ENCODE results near the gene SPRR1A.

The SPRR1A gene

DNA sequence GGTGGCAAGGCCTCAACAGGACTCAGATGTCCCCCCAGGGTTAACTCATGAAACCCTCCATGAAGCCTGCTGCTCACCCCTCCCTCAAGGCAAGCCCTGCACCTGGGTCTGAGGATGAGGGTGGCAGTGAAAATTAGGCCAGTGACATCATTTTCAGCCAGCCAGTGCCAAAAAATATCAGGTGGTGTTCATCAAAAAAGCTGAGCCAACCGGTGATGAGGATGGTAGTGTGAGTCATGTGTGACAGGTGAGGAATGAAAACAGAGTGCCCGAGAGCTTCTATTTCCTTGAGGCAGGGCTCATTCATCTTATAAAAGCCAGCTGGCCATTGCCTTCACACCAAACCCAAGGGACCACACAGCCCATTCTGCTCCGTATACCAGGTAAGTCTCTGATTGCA lies at the start of gene SPRR1A:
Gene SPRR1A, plus strand, starts transcription at position 339 of the 400 bp plus-strand sequence. CDS start 1,150 bp downstream, outside the sequence.
- DNase-seq (ENCODE audit: low spot score) = no peak

GRCh38 chr1:152940614-152941013 lies 43.3 kb upstream of the SPRR1A start:
- no peak for DNase-seq (ENCODE audit: low spot score)

- no peak for DNase-seq (ENCODE audit: low spot score)
These were observed 42.7 kb upstream of the SPRR1A start for GRCh38 chr1:152941037-152941711.

DNA sequence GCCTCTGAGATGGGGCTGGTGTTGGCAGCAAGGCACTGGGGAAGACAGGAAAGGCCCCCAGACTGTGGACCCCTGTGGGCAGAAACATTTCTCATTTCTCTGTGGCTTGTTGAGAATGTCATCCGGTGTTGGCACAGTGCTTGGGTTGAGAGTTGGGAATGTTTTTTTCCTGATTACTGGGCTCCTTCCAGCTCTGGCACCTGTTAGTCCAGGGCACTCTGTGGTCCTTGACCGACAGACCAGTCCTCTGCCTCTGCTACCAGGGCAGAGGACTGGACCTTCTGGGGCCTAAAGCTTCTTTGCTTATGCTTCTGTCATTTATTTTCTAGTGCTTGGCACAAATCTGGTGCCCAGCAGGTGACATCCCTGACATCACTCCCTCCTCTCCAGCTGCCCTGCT lies 41.7 kb upstream of the SPRR1A start:
- DNase-seq (ENCODE audit: low spot score) = no peak

DNA sequence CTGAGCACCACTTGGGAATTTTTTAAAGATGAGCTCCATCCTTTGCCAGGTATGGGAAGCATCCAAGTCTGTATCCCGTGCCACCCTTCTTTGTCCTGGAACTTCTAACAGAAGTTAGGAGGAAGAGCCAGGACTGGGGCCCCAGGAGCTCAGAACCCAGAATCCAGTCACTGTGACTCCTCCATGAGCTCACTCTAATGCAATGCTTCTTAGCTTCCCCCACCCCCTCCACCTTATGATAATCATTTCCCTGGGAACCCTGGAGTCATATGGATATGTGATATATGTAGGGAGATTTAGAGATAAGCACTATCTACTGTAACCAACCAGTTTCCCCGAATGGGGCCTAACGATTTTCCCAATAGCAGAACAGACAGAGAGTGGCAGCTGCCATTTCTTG lies 37.6 kb upstream of the SPRR1A start:
- DNase-seq (ENCODE audit: low spot score) = no peak

DNA sequence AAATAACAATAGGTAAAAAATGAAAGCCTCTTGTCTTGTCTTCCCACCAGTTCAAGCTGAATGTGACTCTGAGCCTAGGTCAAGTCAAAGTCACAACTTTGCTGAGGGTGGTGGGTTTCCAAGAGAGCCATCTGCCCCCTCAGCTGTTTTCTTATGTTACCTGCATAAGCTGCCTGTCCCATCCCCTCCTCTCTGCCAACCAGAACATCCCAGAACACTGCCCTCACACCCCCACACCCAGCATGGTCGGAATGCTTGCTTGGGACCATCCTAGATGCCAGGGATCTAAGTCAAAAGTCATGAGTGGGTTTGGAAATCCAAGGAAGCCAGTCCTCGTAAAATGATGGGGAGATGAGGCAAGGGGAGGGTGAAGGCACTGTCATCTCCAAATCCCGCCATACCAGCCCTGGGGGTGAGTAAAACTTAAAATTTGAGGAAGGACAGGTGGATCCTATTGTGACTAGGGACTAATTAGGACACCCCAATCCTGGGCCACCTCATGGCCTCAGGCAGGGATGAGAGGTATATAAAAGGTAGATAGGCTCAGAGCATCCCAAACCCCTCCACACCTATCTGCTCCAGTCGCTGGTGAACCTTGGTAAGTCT lies 37.1 kb upstream of the SPRR1A start, which contains the start of gene SPRR5:
Gene SPRR5, plus strand, starts transcription at position 556 of the 606 bp plus-strand sequence. CDS start 1,349 bp downstream, outside the sequence.
- no peak for DNase-seq (ENCODE audit: low spot score)

DNA sequence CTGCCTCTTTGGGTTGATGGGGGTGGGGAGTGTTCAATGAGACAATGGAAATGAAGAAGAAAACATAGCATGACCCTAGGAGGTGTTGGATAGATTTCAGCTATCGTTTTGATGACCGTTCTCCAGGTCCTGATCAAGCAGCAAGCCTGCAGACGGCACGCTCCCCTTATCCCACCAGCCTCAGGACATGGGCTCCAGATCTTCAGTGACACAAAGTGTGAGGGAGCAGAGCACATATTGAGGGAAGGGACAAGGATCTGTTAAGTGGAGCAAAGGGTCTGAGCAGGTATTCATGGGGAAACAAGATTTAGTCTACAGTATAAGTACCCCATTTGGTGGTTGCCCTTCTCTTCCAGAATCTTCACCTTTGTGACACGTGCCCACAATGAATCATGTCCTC lies 32.2 kb upstream of the SPRR1A start:
- DNase-seq (ENCODE audit: low spot score) = no peak

DNA sequence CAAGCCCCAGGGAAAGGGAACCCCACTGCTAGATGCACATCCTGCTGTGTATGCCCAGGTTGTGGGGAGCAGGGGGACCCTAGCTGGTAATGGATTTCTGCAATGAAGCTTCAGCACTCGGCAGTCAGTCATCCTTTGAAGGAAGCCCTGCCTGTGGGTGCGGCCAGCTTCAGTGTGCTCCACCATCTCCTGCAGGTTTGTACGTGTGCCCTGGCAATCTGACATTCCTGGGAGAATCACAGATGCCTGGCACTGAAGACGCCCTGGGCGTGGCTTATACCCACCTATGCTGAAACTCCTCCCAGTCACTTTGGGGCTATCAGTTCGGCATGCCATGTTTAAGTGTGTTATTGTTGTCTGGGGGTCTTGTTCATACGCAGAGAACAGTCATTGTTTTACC lies 30.1 kb upstream of the SPRR1A start:
- DNase-seq (ENCODE audit: low spot score) = no peak

- DNase-seq (ENCODE audit: low spot score) = no peak
These were observed 29.4 kb upstream of the SPRR1A start for GRCh38 chr1:152954436-152954835.

- DNase-seq (ENCODE audit: low spot score) = no peak
These were observed 26.3 kb upstream of the SPRR1A start for GRCh38 chr1:152957561-152957960.

DNA sequence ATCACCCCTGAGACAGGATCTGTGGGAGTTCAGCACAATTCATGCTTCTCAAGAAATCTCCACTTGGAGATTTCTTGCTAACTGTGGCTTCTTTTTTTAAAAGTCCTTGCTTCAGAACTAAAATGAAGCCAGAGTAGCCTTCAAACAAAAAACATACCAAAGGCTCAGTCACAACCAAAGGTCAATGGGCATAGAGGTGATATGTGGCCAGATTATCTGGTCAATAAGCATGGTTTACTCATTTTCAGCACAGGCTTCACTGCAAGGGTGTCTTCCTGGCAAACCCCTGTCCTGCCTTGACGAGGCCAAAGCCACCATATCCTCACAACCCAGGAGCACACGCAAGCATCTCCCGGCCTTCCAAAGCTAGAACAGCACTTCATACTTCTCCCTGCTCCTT lies 24.6 kb upstream of the SPRR1A start:
- DNase-seq (ENCODE audit: low spot score) = no peak

DNA sequence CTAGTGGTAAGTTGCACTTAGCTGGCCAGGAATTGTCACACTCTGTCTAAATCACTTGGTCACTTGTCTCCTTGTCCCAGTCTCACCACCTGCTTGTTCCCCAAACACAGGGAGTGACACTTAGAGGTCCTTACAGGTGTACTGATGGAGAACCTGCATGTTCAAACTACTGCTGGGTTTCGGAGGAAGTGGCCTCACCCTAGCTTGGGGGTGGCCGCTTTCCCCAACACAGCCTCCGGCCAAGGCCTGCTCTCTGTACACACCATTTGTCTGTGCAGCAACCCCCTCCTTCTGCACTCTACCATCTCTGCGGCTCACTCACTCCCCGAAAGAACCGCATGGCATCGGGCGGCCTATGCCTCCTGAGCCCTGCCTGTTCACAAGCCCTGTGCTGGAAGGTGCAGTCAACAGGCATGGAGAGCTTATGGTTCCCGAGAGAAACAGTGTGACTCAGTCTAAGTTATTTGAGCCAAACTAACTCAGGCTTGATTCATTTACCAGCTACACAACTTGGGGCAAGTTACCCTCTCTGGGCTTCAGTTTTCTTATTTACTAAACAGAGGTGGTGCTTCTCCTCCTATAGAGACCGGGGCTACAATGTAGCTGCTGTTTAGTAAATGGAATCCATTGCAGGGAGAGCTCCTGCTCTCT lies 24.0 kb upstream of the SPRR1A start:
- DNase-seq (ENCODE audit: low spot score) = no peak

DNA sequence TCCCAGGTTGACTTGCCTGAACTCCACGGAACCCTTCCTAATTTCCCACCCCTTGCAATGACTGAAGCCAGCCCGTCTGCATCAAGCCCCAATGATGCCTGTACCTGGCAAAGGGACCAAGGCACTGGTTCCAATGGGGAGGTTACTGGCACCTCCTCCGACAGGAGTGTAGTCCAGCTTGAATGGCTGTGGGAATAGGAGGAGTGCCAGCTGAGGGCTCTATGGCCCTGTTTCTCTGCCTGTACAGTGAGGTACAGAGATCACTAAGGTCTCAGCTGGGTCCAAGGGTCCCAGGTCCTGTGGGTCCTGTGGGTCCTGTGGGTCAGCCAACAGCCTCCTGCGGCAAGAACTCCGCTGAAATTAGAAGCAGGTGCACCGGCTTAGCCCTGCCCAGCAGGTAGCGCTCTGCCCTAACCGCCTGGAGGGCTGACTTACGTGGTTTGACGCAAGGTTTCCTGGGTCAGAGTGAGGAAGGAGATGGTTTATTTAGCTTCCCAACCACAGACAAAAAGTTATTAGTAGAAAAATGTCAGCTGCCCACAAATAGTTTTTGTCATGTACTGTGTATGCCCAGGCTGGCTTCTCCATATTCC lies 23.3 kb upstream of the SPRR1A start:
- DNase-seq (ENCODE audit: low spot score) = no peak

DNA sequence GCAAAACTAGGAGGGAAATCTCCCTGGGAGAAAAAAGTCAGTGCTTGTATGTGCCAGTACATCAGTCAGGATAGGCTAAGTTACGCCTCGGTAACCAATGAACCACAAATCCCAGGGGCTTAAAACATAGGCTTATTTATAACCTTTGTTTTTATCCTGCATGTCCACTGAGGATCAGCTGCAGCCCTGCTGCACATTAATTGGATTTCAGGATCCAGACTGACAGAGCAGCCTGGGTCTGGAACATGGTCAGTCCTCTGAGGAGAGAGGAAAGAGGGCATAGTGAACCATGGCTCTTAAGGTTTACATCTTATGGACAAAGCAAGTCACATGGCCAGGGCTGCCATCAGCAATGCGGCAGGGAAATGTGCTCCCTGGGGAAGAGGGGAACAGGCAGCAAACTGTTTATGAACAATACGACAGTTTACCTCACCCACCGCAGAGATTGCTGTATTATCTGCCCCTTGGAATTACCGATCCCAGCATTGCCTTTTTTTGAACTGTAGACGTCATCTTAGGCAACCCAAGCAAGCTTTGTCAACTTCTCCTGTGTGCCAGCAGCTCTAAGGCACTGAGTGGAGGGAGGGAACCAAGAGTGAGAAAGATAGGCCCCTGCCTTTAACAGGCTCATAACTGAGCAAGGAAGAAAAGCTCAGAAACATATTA lies 22.5 kb upstream of the SPRR1A start:
- no peak for DNase-seq (ENCODE audit: low spot score)

DNA sequence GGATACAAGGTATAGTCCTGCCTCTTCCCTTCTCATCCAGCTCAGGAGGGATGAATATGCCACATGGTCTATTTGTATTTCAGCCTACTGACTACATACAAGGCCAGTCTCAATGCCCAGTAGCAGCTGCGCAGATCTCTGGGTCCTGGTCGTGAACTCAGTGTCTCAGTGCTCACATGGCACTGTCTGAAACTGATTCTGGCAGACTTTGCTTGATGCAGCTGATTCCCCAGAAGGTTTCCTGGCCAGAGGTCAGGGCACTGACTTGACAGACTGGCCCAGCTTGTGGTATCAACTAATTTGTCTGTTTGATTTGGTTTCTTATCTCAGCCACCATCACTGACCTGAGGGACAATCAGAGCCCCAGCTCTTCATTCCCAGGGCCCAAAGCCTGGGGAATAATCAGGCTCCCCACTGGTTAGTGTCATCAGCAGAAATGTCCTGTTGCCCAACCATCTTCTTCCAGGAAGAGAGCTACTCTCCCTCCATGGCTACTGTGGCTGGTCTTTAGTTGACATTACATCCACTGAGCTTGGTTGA lies 20.9 kb upstream of the SPRR1A start:
- DNase-seq (ENCODE audit: low spot score) = no peak

DNA sequence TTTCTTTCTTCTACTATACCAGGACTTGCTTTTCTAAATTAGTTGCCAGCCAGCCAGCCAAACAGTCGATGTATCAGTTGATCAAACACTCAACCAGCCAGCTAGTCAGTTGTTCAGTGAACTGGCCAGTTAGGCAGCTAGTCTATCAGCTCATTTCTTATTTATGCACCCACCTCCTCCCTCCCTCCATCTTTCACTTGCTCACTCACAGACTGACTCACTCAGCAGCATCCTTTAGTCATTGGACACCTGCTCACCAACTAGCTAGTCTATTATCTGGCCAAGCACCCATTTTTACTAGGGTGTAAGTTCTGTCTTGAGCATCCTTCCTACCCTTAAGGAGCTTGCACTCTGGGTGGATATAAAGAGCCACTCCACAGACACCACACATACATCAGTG lies 19.3 kb upstream of the SPRR1A start:
- no peak for DNase-seq (ENCODE audit: low spot score)

DNA sequence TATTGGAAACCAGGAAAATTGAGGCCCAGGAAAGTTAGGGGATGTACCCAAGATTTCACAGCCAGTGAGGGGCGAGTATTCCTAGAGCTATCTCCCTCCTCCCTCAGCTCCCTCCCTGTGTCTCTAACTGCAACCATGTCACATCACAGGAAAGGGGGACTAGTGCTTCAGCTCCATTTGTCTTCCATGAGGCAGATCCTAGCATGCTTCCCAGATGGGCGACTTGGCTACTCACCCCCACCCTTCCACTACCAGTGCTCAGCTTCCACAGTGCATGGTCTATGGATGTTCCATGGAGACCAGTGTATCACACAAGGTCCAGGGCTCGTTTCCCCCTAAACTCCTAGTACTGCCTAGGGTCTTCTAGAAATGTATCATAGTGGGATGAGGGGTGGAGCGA lies 18.0 kb upstream of the SPRR1A start:
- no peak for DNase-seq (ENCODE audit: low spot score)

DNA sequence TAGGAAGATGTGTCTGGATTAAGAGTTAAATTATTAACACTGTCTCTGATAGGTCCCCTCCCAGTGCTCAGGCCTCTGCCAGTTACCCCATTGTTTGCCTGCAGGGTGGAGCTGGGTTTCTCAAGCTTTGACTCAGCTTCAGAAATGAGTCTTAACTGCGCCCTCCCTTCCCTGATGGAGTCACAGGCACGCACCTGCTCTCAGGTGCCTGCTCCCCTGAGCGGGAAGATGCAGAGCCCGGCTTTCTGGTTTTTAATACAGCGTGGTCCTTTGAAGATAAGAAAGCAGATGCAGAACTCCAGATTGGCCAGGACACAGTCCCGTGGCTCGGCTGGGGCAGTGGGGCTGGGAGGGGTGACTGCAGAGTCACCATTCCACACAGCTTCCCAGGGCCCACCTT lies 16.7 kb upstream of the SPRR1A start:
- DNase-seq (ENCODE audit: low spot score) = no peak

DNA sequence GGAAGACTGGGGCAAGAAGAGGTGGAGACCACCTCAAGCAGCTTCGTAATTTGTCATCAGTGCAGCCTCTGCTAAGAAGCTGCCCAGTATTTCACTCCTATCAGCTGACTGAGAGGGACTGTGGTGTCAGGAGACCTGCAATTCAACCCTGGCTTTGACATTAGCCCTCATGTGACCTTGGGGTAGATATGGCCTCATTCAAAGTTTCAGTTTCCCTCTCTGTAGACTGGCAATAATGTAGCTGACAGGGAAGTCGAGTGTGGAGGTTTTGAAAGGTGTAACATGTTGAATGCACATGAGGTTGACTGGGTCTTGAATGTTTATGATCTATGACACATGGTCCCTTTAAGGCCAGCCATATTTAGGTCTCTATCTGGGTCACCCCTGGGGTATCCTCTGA lies 15.6 kb upstream of the SPRR1A start:
- no peak for DNase-seq (ENCODE audit: low spot score)

DNA sequence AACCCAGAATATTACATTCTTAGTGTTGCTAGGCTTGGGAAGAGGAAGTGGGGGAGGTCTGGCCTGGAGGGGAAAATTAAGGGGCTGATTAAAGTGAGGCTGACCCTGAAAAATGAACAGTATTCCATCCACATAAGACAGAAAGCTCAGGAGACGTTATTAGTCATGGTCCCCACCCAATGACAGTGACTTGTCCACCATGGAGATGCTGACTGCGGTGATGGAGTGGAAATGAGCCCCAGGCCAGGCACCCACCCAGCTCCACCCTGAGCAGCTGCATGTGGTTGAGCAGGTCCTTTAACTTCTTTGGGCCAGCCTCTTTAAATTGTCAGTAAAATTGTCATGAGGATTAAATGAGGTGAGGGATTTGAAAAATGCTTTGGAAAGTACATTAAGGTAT lies 14.8 kb upstream of the SPRR1A start:
- no peak for DNase-seq (ENCODE audit: low spot score)

DNA sequence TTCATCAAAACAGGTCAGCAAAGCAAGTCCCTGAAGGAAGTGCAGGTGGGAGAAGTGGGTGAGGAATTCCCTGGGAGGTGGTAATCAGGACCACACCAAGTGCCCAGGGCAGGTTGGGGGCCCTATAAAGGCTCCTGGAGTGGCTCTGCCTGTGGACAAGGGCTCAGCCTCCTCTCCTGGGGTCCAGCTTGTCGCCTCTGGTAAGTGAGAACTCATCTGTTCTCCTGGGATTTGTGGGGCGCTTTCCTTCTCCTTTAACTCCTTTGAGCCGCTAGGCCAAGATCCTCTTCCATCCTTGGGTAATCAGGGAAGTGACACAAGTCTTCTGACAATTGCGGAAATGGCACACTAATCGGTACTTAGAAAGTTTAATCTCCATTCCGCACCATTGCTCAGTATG lies 13.4 kb upstream of the SPRR1A start, which contains the start of gene SPRR4:
Gene SPRR4, plus strand, starts transcription at position 154 of the 400 bp plus-strand sequence. CDS start 1,243 bp downstream, outside the sequence.
- DNase-seq (ENCODE audit: low spot score) = no peak
